HepG2 (cell line): Measurements from ENCODE around the gene STYXL1. TPM values are rescaled to one million over a fixed set of nuclear protein-coding genes. Genes with fewer than 3 reads are reported as not detected.

Experiments
- ELF1 ChIP-seq: sonication (generic); formaldehyde crosslinking; IDR thresholded peaks from 2 replicates; pipeline ENCODE4 v1.4.0; 2020; ENCODE audit warnings: missing genetic modification reagents
- FOXP1 ChIP-seq, 2 experiments: fragments of 450-650 bp in 1 of 2; IDR thresholded peaks; 2 replicates each; pipeline ENCODE4 v1.6.1; 2017 to 2018; ENCODE audit warnings: antibody characterized with exemption in 1 of 2
- HOXA5 ChIP-seq: sonication (generic); formaldehyde crosslinking; IDR thresholded peaks from 2 replicates; pipeline ENCODE4 v1.4.0; 2020; ENCODE audit warnings: missing genetic modification reagents
- NAIF1 ChIP-seq: sonication (generic); formaldehyde crosslinking; IDR thresholded peaks from 2 replicates; pipeline ENCODE4 v1.5.0; 2020; ENCODE audit warnings: mild to moderate bottlenecking, missing genetic modification reagents, borderline replicate concordance
- NFRKB ChIP-seq: fragments of 450-650 bp; IDR thresholded peaks from 2 replicates; pipeline ENCODE4 v1.6.1; 2017
- PHB2 ChIP-seq: fragments of 450-650 bp; IDR thresholded peaks from 2 replicates; pipeline ENCODE4 v1.6.1; 2018; ENCODE audit not compliant: partially characterized antibody
- SYNCRIP ChIP-seq: fragments of 200-400 bp; formaldehyde crosslinking; IDR thresholded peaks from 2 replicates; pipeline ENCODE4 v1.6.1; 2018; ENCODE audit warnings: mild to moderate bottlenecking, low read depth, low read length; ENCODE audit not compliant: insufficient read depth
- TCF12 ChIP-seq, 2 experiments: fragments of 450-650 bp in 1 of 2; sonication (generic) in 1 of 2; formaldehyde crosslinking in 1 of 2; IDR thresholded peaks; 2 replicates each; pipeline versions ENCODE4 v1.6.1 to v1.8.0; 2017 to 2022; ENCODE audit warnings: antibody characterized with exemption in 1 of 2, mild to moderate bottlenecking in 1 of 2, missing genetic modification reagents in 1 of 2, moderate library complexity in 1 of 2
- ZFP1 ChIP-seq: IDR thresholded peaks from 2 replicates; pipeline ENCODE4 v1.6.1; 2016
- ZMAT3 ChIP-seq: sonication (generic); formaldehyde crosslinking; conservative IDR thresholded peaks from 2 replicates; pipeline ENCODE4 v1.7.0; 2021; ENCODE audit warnings: missing genetic modification reagents
- ZNF644 ChIP-seq: IDR thresholded peaks from 2 replicates; pipeline ENCODE4 v1.6.1; 2016; ENCODE audit warnings: low read depth
- ZNF747 ChIP-seq: sonication (generic); formaldehyde crosslinking; IDR thresholded peaks from 2 replicates; pipeline ENCODE4 v1.8.1; 2023; ENCODE audit warnings: missing genetic modification reagents, mild to moderate bottlenecking, borderline replicate concordance
- ZNF768 ChIP-seq: sonication (generic); formaldehyde crosslinking; IDR thresholded peaks from 2 replicates; pipeline ENCODE4 v1.4.0; 2020; ENCODE audit warnings: missing genetic modification reagents
- ZSCAN29 ChIP-seq: sonication (generic); formaldehyde crosslinking; conservative IDR thresholded peaks from 2 replicates; pipeline ENCODE4 v1.4.0; 2020; ENCODE audit warnings: mild to moderate bottlenecking, missing genetic modification reagents
- ZSCAN30 ChIP-seq: sonication (generic); formaldehyde crosslinking; IDR thresholded peaks from 2 replicates; pipeline ENCODE4 v1.5.0; 2020; ENCODE audit warnings: mild to moderate bottlenecking, missing genetic modification reagents
- polyA plus RNA-seq, 8 experiments: library from polyadenylated mRNA; depleted of rRNA in 3 of 8; stranded (reverse) in 7 of 8; unstranded in 1 of 8; fragments of >200 nt; fragmentation: Illumina TruSeq in 4 of 8; extraction: Trizol in 4 of 8; gene quantifications; 2 replicates each; pipeline versions ENCODE4 v1.2.1 to v1.2.3, GENCODE V29; 2011 to 2016; ENCODE audit warnings: low read depth in 4 of 8, missing spikeins in 1 of 8, mixed read lengths in 1 of 8; ENCODE audit not compliant: insufficient read depth in 1 of 8
- total RNA-seq, 5 experiments: library from RNA; depleted of rRNA; stranded (reverse); fragments of >200 nt; fragmentation: Illumina TruSeq; extraction: Trizol; gene quantifications; 2 replicates each; pipeline ENCODE4 v1.2.3, GENCODE V29; 2016; ENCODE audit warnings: low read depth in 1 of 5
- TF ChIP-seq, protein P1 (sequence below): sonication (generic); formaldehyde crosslinking; IDR thresholded peaks from 2 replicates; pipeline ENCODE4 v1.5.0; 2020; ENCODE audit warnings: mild to moderate bottlenecking, missing genetic modification reagents, borderline replicate concordance
- TF ChIP-seq, protein P2 (sequence below): sonication (generic); formaldehyde crosslinking; IDR thresholded peaks from 2 replicates; pipeline ENCODE4 v1.8.0; 2022; ENCODE audit warnings: mild to moderate bottlenecking, missing genetic modification reagents, moderate library complexity
- TF ChIP-seq, protein P3 (sequence below): sonication (generic); formaldehyde crosslinking; IDR thresholded peaks from 2 replicates; pipeline ENCODE4 v1.4.0; 2020; ENCODE audit warnings: missing genetic modification reagents

Gene STYXL1
- total and polyA plus RNA-seq, 2 of the 13 experiments (the other 11 are each of a cell fraction or from before 2014, with no cell fraction given): 23.9 to 38.3 TPM

DNA sequence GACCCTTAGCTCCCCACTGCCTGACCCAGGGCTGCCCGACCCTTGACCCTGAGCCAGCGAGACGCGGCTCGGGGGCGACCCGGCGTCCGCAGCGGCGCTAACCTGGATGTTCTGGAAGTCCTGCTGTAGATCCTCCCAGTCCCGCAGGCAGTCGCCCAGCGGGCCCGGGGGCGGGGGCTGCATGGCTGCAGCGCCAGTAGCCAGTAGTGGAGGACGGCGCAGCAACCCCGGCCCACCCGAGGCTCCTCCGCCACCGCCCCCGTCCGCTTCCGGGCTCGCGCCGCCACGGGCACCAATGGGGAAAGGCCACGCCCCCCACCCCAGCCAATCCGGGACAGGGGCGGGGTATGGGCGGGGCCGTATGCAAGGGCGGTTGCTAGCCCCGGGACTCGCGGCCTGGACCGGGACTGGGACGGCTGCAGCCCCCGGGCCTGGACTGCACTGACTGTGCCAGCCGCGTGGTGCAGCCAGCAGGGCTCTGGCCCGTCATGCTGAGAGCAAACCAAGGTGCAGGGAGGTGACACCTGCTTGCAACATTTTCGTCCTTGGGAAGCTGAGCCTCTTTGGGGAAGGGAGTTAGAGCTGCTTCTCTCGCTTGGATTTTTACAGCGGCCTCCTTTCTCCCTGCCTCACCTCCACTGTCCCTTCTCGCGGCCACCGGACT, 53.3 kb downstream of the STYXL1 start, which contains the start of gene TMEM120A (continued):
- TF ChIP-seq, protein P1, sequence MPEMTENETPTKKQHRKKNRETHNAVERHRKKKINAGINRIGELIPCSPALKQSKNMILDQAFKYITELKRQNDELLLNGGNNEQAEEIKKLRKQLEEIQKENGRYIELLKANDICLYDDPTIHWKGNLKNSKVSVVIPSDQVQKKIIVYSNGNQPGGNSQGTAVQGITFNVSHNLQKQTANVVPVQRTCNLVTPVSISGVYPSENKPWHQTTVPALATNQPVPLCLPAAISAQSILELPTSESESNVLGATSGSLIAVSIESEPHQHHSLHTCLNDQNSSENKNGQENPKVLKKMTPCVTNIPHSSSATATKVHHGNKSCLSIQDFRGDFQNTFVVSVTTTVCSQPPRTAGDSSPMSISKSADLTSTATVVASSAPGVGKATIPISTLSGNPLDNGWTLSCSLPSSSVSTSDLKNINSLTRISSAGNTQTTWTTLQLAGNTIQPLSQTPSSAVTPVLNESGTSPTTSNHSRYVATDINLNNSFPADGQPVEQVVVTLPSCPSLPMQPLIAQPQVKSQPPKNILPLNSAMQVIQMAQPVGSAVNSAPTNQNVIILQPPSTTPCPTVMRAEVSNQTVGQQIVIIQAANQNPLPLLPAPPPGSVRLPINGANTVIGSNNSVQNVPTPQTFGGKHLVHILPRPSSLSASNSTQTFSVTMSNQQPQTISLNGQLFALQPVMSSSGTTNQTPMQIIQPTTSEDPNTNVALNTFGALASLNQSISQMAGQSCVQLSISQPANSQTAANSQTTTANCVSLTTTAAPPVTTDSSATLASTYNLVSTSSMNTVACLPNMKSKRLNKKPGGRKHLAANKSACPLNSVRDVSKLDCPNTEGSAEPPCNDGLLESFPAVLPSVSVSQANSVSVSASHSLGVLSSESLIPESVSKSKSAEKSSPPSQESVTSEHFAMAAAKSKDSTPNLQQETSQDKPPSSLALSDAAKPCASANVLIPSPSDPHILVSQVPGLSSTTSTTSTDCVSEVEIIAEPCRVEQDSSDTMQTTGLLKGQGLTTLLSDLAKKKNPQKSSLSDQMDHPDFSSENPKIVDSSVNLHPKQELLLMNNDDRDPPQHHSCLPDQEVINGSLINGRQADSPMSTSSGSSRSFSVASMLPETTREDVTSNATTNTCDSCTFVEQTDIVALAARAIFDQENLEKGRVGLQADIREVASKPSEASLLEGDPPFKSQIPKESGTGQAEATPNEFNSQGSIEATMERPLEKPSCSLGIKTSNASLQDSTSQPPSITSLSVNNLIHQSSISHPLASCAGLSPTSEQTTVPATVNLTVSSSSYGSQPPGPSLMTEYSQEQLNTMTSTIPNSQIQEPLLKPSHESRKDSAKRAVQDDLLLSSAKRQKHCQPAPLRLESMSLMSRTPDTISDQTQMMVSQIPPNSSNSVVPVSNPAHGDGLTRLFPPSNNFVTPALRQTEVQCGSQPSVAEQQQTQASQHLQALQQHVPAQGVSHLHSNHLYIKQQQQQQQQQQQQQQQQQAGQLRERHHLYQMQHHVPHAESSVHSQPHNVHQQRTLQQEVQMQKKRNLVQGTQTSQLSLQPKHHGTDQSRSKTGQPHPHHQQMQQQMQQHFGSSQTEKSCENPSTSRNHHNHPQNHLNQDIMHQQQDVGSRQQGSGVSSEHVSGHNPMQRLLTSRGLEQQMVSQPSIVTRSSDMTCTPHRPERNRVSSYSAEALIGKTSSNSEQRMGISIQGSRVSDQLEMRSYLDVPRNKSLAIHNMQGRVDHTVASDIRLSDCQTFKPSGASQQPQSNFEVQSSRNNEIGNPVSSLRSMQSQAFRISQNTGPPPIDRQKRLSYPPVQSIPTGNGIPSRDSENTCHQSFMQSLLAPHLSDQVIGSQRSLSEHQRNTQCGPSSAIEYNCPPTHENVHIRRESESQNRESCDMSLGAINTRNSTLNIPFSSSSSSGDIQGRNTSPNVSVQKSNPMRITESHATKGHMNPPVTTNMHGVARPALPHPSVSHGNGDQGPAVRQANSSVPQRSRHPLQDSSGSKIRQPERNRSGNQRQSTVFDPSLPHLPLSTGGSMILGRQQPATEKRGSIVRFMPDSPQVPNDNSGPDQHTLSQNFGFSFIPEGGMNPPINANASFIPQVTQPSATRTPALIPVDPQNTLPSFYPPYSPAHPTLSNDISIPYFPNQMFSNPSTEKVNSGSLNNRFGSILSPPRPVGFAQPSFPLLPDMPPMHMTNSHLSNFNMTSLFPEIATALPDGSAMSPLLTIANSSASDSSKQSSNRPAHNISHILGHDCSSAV: no peak
- TF ChIP-seq, protein P2, sequence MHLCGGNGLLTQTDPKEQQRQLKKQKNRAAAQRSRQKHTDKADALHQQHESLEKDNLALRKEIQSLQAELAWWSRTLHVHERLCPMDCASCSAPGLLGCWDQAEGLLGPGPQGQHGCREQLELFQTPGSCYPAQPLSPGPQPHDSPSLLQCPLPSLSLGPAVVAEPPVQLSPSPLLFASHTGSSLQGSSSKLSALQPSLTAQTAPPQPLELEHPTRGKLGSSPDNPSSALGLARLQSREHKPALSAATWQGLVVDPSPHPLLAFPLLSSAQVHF (CRISPR knock-in tag): no peak
- no peak for TF ChIP-seq NAIF1
- no peak for TF ChIP-seq NFRKB
- TF ChIP-seq TCF12 (IDR thresholded peaks at IDR 0.05): no peak
- 0 out of 2 replicates have a peak, but pooled peaks have one; percentile 46 for TF ChIP-seq TCF12 (CRISPR knock-in tag; IDR thresholded peaks at IDR 0.05)
- TF ChIP-seq ZNF747: no peak
- TF ChIP-seq ZNF644 (CRISPR knock-in tag): no peak
- no peak for TF ChIP-seq ZSCAN30
- TF ChIP-seq ELF1: peak; percentile 84
- no peak for TF ChIP-seq ZFP1 (CRISPR knock-in tag)
- TF ChIP-seq, protein P3, sequence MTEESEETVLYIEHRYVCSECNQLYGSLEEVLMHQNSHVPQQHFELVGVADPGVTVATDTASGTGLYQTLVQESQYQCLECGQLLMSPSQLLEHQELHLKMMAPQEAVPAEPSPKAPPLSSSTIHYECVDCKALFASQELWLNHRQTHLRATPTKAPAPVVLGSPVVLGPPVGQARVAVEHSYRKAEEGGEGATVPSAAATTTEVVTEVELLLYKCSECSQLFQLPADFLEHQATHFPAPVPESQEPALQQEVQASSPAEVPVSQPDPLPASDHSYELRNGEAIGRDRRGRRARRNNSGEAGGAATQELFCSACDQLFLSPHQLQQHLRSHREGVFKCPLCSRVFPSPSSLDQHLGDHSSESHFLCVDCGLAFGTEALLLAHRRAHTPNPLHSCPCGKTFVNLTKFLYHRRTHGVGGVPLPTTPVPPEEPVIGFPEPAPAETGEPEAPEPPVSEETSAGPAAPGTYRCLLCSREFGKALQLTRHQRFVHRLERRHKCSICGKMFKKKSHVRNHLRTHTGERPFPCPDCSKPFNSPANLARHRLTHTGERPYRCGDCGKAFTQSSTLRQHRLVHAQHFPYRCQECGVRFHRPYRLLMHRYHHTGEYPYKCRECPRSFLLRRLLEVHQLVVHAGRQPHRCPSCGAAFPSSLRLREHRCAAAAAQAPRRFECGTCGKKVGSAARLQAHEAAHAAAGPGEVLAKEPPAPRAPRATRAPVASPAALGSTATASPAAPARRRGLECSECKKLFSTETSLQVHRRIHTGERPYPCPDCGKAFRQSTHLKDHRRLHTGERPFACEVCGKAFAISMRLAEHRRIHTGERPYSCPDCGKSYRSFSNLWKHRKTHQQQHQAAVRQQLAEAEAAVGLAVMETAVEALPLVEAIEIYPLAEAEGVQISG (CRISPR knock-in tag): peak; percentile 40; the same call in 1 of the 2 replicates
- no peak for TF ChIP-seq FOXP1 (IDR thresholded peaks at IDR 0.05)
- no peak for TF ChIP-seq FOXP1 (CRISPR knock-in tag; IDR thresholded peaks at IDR 0.05)
- peak; percentile 58; the same call in 1 of the 2 replicates for TF ChIP-seq HOXA5 (CRISPR knock-in tag)
- peak; percentile 73; the same call in 1 of the 2 replicates for TF ChIP-seq ZNF768 (CRISPR knock-in tag)
- TF ChIP-seq PHB2: no peak
- no peak for TF ChIP-seq SYNCRIP
- TF ChIP-seq ZMAT3 (CRISPR knock-in tag): no peak
- no peak for TF ChIP-seq ZSCAN29 (CRISPR knock-in tag)
